Astrocyte of the spinal cord (primary cell): ENCODE data around the gene GALNTL6.
"Not testable (repeated sequence)": the region's sequence is repeated elsewhere in the genome, so short reads cannot be mapped to it uniquely, and the experiment has no call there.

Experiments used
- DNase-seq: peaks from one replicate; pipeline ENCODE4 v3.0.0; 2011; ENCODE audit warnings: low read depth, low spot score
- H3K4me3 ChIP-seq: 2 replicates; pipeline ENCODE4 v1.5.1; 2011; ENCODE audit warnings: low read depth, mild to moderate bottlenecking, low read length, moderate library complexity
- CTCF ChIP-seq: IDR thresholded peaks from 2 replicates; pipeline ENCODE4 v1.5.1; 2012; ENCODE audit warnings: low read depth, mild to moderate bottlenecking, low read length, inconsistent platforms
- in situ Hi-C: cut with HindIII; loops from 2 replicates; pipeline ENCODE4 v1.10.0; 2017; ENCODE audit warnings: low sequenced_read_pairs

The GALNTL6 gene

DNA sequence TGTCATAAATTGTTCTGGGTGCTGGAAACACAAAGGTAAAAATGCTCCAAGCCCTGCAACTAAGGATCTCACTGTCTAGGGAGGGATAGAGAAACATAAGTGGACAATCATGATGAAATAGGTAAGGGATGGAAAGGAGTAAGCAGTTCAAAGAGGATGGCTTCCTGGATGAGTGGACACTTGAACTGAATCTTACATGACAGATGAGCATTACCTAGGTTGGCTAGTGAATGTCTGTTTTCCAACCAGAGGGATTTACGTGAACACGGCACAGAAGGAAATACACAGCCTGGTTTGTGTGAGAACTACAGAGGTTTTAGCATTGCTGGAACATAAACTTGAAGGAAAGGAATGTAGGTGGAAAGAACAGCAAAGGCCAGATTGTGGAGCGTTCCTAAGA, 1205.2 kb downstream of the GALNTL6 start:
- in situ Hi-C loops = no loop called here
- H3K4me3 ChIP-seq = no peak overlapping the region
- TF ChIP-seq CTCF = no peak
- DNase-seq = no peak

- no peak for TF ChIP-seq CTCF
- H3K4me3 ChIP-seq = no peak overlapping the region
- in situ Hi-C loops = no loop called here
- DNase-seq = no peak
Observed at GRCh38 chr4:173019664-173020063, 1206.5 kb downstream of the GALNTL6 start.

GRCh38 chr4:173021746-173022573, 1208.8 kb downstream of the GALNTL6 start:
- DNase-seq, H3K4me3 ChIP-seq, in situ Hi-C loops: not testable (repeated sequence)

DNA sequence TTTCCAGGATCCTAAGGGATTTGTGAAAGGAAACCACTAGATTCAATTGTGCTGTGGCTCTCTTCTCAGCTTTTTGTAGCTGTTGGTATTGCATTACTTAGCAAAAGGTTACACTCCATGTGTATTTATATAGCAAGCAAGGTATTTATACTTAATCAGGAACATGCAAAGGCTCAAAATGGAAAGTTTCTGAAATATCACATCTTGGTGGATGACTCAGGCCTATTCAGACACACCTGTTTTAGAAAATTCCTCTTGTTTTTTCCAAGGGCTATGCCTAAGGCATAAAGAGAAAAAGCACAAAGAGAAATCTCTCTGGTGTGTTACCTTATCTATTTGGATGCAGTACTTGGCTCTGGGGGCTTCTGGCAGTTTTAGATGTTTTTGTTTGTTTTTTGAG, 1211.0 kb downstream of the GALNTL6 start:
- no peak for TF ChIP-seq CTCF
- in situ Hi-C loops = no loop called here
- no peak overlapping the region for H3K4me3 ChIP-seq
- DNase-seq = no peak

GRCh38 chr4:173025131-173025530, 1211.9 kb downstream of the GALNTL6 start:
- in situ Hi-C loops = no loop called here
- peak; percentile 74 for TF ChIP-seq CTCF
- peak; percentile 80 for DNase-seq
- H3K4me3 ChIP-seq = no peak overlapping the region

DNA sequence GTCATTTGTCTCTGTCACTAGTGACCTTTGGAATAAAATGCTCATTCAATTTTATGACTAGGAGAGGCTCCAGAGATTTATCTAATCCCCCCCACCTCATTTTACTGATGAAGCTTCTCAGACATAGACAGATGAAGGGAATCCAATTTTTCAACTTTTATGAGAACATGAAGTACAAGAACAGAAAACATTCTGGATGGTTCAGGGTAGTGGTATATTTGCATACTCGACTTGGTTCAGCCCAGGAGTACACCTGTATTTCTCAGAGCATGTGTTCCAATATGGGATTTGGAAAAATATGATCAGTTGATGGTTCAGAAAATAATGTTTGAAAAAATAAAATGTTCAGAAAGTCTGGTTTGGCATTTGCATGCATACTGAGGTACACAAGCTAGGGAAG, 1224.0 kb downstream of the GALNTL6 start:
- no peak overlapping the region for H3K4me3 ChIP-seq
- TF ChIP-seq CTCF = no peak
- DNase-seq = no peak
- in situ Hi-C loops = no loop called here

GRCh38 chr4:173038192-173038896, 1225.1 kb downstream of the GALNTL6 start:
- DNase-seq = no peak
- in situ Hi-C loops = no loop called here

More at GRCh38 chr4:173038192-173038896, 1225.1 kb downstream of the GALNTL6 start:
- TF ChIP-seq CTCF = no peak
- H3K4me3 ChIP-seq = no peak overlapping the region
